ENCODE measurements around the gene USP49.
A peak's percentile ranks its signal among the peaks of the same experiment; 100 is the strongest.
"Not testable (repeated sequence)": the region's sequence is repeated elsewhere in the genome, so short reads cannot be mapped to it uniquely, and the experiment has no call there.

The USP49 gene

DNA sequence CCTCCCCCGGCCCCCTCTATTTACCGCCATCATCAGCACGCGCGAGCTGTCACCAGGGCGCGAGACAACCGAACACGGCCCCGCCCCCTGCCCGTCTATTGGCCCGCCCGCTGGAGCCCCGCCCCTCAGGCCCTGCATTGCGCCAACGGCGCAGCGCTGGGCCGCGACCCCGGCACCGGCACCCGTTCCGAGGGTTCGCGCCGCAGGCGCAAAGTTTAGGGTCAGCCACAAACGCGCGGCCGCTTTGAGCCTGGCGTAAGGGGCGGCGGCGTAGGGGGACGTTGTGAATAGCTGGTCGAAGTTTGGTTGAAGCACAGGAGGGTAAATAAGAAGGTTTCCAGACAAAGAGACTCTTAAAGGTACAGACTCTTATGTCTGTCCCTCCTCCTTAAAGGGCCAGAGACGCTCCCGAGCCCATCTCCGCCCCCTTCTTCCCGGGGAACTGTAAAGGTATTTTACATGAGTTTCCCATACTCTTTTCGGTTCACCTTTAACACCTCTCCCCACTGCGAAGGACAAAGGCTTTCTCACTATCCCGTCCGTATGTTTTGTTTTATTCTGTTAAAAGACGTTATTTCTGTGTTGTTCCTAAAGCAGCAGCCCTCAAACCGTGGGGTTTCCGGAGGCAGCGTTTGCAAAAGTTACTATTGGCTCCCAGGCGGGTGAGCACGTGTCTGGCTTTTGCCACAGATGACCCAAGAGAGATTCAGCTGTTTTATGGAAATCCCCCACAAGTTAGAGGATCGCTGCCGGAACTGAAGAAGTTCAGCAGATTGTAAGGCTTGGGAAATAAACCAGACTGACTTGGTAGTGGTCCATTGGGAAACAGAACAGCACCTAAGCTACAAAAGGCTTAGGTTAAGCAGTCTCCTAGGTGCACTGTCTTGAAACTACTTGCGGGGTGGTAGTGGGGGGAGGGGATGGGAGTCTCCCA is at the start of gene USP49:
Gene USP49, minus strand, starts transcription at position 76 of the 934 bp plus-strand sequence. CDS start 88,392 bp downstream, outside the sequence.
- DNase-seq (ENCODE audit: low spot score) = peak; percentile 96

DNA sequence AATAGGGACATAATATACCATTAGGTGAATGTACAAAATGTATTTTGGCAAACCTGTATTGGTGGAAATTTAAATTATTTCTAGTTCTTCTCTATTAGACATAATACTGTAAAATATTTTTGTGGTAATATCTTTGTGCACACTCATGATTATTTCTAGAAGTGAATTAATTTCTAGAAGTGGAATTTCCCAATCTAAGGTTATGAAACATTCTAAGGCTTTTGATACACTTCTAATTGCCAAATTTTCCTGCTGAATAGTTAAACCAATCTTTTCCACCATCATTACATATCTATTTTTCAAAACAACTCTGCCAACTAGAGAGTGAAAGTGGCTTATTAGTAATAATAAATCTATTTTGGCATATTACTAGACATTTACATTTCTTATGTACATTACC is 48.3 kb upstream of the USP49 start:
- no peak for DNase-seq (ENCODE audit: low spot score)

- not testable (repeated sequence) for DNase-seq (ENCODE audit: low spot score)
These were observed 47.7 kb upstream of the USP49 start for GRCh38 chr6:41942882-41943281.

DNA sequence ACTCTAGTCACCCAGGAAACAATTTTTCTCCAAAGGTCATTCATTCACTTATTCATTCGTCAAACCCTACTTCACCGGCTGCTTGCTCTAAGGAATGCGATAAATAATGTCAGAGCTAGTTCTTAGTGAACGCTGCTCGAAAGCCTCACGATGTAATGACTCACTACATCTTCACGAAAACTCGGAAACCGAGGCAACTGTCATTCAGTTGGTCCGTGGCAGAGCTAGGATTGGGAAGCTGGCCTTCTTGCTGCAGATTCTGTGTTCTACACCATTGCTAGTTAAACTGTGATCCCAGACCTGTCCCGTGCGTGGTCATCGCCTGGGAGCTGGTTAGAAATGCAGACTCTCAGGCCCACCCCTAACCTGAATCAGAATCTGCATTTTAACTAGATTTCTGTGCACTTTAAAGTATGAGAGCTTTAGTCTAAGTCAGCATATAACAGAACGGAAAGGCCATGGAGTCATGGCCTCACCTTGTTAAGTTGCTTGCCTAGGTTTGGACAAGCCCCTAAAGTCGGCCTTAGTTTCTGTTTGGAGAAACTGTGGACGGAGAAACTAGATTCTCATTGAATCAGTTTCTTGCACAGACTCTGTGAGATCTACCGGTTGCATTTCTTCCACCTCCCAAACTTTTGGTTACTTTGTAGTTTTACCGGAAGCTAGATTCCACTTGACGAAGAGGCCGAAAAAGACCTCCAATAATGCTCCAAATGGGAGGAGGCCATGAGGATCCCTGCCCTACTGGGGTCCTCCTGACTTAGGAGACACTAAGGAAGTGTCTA is 47.1 kb upstream of the USP49 start:
- DNase-seq (ENCODE audit: low spot score) = no peak

DNA sequence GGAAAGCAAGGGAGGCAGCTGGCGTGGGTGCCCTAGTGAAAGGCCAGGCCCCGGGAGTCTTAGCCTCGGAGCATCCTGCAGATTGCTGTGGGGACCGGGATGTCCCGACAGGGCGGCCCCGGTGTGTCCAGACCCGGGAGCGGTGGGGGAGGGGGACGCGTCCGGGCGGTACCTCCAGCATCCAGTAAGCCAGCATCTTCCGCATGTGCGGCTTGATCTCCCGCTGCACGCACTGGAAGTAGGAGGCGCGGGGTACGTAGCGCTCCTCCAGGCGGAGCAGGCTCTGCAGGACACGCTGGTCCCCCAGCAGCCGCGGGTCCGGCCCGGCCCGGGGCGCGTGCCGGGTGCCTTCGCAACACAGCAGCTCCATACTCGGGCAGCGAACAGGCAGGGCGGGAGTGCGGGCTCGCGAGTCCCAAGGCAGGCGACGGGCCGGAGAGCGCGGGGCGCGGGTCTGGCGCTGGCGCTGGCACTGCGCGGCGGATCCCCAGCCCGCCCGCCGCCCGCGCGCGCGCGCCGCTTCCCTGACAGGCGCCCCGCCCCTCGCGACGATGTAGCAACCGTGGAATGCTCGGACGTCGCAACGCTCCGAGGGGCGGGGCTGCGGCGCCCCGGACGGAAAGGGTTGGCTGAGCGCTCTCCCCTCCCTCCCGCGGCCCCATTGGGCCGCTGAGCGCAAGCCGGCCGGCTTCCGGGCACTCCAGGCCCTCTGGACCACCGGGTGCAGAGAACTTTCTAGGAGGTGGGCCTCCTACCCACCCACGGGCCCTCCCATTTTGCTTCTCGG is 46.3 kb upstream of the USP49 start, which contains the start of gene CCND3:
Gene CCND3, minus strand, starts transcription at position 529 of the 787 bp plus-strand sequence. Its CDS starts 159 bp downstream, at position 370.
- peak; percentile 97 for DNase-seq (ENCODE audit: low spot score)

DNA sequence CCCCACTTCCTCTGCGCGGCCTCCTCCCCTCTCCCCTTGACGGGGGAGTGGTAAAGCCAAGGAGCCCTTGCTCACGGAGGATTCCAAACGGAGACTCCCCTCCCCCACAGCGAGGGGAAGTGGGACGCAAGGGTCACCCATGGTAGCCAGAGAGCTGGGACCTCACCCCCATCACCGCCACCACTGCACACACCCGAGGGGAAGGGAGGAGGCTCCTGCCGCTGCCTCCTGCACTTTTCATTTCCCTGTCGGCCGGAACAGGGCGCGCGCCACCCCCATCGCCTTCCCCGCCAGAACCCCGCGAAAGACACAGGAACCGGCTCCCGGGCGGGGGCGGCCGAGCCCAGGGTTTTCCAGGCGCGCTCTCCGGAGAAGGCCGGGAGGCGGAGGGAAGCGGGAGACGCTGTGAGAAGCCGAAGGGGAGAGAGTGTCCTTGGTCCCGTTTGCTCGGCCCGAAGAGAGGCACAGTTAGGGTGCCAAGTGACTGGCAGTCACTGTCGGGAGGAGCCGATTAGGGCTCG is 45.6 kb upstream of the USP49 start:
- DNase-seq (ENCODE audit: low spot score) = peak; percentile 64

DNA sequence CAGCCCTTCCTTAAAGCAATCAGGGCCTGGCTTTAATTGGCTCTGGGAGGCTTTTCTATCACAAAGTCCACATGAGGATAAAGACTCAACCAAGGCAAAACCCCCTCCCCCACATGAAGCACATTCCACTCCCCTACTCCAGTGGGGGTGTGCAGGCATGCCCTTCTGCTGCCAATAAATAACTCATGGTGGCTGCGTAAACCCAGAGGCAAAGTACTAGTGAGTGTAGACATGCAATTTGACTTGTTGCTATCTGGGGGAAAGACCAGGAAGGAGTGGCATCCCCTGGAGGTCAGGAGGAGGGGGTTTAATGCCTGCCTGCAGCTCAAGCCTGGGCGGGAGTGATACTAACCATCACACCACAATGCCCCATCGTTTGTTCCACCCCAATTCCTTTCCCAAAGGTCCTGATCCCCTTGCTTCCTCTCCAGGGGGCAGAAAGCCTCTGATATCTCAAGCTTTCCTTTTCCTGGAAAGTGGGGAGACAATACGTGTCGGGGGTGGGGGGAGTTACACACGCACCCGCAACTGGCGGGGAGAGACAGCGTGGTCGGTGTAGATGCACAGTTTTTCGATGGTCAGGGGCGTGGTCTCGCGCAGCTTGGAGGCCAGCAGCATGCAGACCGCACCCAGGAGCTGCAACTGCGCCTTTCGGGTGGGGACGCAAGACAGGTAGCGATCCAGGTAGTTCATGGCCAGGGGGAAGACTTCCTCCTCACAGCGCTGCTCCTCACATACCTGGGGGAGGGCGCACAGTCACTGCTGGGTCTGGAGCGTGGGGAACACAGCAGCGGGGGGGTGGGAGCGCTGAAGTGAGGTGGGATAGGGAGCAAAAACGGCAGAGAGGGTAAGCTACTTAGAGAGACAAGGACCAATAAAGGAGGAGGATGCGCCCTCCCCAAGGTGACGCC is 44.9 kb upstream of the USP49 start:
- DNase-seq (ENCODE audit: low spot score) = peak; percentile 33

DNA sequence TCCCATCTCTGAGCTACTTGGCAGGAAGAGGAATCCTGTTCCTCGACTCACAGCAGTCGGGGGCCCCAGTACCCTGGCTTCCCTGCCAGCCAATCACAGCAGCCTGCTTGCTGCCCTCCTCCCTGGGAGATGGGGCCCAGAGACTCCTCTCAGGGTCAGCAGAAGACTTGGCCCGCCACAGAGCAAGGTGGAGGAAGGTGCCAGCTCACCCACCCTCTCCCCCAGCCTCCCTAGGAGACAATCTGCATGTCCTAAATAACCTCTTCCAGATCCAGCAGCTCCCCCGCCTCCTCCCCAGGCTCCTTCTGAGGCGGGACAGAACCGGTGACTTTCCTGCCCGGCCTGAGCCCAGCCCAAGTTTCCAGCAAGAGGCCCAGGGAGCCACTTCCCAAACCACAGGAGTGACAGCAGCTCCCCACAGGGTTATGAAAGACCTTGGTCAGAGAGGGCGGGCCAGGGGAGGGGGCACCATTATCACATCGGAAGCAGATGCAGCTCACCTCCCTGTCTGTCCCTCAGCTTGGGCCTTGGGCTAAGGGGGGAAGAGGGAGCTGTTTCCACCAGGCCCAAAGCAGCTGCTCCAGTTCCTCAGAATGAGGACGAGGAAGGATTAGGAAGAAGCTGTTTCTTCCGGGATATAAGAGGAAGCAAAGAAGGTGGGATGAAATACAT is 44.1 kb upstream of the USP49 start:
- peak; percentile 44 for DNase-seq (ENCODE audit: low spot score)

GRCh38 chr6:41938590-41939175 is 43.5 kb upstream of the USP49 start:
- DNase-seq (ENCODE audit: low spot score) = no peak

GRCh38 chr6:41937861-41938574 is 42.8 kb upstream of the USP49 start:
- no peak for DNase-seq (ENCODE audit: low spot score)

DNA sequence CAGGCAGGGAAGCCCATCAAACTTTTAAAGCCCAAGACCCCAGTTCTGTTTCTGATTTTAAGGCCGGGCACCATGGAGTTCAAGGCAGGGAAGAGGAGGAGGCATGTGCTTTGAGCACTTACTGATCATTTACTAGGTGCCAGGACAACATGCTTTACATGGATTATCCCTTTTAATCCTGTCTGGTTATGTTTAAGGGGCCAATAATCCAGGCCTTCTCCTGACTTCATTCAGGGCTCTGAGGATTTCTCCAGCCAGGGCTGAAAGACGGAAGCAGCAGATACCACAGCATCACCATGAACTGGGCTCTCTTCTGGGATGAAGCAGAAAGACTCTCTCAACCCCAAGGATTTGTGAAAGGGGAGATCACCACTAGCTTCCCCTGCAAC is 42.3 kb upstream of the USP49 start:
- no peak for DNase-seq (ENCODE audit: low spot score)

GRCh38 chr6:41936073-41936837 is 41.1 kb upstream of the USP49 start:
- DNase-seq (ENCODE audit: low spot score) = peak; percentile 91

- no peak for DNase-seq (ENCODE audit: low spot score)
These were observed 40.5 kb upstream of the USP49 start for GRCh38 chr6:41935685-41936072.

- no peak for DNase-seq (ENCODE audit: low spot score)
These were observed 40.0 kb upstream of the USP49 start for GRCh38 chr6:41935193-41935574.

GRCh38 chr6:41934278-41935192 is 39.4 kb upstream of the USP49 start:
- no peak for DNase-seq (ENCODE audit: low spot score)

- DNase-seq (ENCODE audit: low spot score) = no peak
These were observed 37.2 kb upstream of the USP49 start for GRCh38 chr6:41932378-41932777.

DNA sequence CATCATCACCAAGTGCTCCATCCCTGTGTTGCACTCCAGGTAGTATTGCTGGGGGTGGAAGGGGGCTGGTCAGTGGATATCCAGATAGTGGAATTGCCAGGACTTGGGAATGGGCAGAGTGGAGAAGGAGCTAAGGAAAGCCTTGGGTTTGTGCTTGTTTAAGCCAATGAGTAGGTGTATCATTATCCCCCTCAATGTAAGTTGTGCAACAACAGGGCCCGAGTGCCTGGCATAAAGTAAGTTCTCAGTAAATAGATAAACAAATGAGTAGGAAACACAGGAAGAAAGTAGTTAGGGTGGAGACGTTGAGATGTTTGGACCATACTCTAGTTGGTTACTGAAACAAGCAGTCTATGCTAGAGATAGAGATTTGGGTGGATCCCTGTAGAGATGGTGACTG is 36.6 kb upstream of the USP49 start:
- no peak for DNase-seq (ENCODE audit: low spot score)
